Measurements from ENCODE around the gene GAB3.

GAB3 gene

GRCh38 chrX:154749856-154750255 is 1.0 kb downstream of the GAB3 start:
- DNase-seq (ENCODE audit: low read depth), result no peak

DNA sequence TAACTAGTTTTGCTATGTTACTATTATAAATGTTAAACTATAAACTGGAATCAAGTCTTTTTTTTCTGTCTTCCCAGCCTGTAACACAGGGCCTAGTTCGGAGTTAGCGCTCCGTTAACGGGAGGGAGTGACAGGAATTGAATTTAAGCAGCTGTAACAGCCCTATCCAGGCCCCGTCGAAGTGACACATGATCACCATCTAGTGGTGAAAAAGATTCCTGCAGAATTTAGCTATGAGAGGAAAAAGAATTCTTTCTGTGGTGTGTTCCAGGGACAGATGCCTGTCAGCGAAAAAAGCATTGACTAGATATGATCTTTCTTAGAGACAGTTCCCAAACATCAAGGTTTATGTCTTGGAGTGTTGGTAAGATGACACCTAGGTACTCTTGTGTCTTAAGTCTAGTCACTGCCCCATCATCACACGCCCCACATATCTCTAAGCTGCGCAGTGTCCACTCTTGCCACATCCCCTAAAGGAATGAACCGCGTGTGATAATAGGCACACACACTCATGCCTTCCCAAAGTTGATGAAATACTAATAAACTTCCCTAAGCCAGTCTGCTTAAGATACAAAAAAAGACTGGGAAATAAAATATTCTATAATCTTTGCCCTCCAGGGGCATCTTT is 2.1 kb downstream of the GAB3 start:
- no peak for DNase-seq (ENCODE audit: low read depth)

DNA sequence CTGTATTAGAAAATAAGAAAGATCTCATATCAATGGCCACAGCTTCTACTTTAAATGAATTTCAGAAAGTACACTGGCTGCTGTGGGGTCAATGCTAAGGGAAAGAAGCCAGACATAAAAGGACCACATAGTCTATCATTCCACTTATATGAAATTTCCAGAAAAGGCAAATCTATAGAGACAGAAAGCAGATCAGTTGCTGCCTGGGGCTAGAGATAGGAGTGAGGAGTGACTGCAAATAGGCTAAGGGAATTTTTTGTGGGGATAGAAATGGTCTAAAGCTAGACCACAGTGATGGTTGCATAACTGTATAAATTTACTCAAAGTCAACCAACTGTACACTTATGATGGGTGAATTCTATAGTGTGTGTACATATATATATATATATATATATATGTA is 8.3 kb downstream of the GAB3 start:
- no peak for DNase-seq (ENCODE audit: low read depth)

- DNase-seq (ENCODE audit: low read depth), result no peak
These were observed 10.9 kb downstream of the GAB3 start for GRCh38 chrX:154739952-154740465.

- DNase-seq (ENCODE audit: low read depth), result no peak
These were observed 12.7 kb downstream of the GAB3 start for GRCh38 chrX:154738011-154738738.

DNA sequence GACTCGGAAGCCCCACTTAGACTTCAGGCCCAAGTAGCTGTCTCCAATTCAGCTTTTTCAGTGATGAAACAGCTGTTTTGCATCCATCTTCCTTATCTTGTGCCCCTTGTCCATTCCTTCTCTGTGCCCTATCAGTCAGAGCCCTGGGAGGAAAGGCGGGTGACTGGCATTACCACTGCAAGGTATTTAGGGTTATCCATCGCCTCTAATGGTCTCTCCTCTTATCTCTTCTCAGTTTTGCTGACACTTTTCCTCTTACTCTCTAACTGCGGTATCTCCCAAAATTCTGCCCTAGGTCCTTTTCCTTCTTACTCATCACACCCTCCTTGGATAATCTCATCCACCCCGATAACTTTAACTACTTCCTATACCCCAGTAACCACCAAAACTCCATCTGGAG is 13.7 kb downstream of the GAB3 start:
- no peak for DNase-seq (ENCODE audit: low read depth)

GRCh38 chrX:154735695-154736393 is 15.0 kb downstream of the GAB3 start:
- no peak for DNase-seq (ENCODE audit: low read depth)

DNA sequence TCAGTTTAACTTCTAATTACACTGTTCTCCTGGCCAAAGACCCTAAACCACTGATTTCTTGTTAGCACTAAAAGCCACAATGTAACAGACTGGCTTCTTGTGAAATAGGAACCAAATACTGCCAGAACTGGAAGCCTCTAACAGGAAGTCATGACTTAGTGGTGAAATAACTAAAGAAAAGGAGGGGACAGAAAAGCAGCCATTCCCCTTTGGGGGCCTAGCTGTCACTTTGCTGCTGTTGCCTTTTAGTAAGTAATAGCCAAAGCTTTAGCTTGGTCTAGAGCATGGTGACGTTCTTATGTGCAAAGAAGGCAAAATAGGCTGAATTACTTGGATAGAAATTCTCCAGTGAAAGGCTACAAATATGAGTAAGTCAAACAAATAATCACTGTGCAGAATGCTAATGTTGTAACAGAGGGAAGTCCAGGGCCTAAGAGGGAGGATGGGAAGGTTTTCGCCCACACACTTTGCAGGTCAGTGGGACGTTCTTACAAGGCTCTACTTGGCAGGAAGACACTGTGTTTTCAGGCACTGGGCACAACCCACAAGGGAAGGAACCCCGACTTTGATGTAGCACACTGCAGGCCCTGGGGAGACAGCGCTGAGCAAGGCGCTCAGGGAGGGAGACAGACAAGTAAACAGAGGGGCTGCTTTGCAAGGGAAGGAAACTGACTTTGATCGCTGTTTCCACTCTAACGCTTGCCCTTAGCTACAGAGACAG is 16.7 kb downstream of the GAB3 start:
- no peak for DNase-seq (ENCODE audit: low read depth)

- no peak for DNase-seq (ENCODE audit: low read depth)
These were observed 17.8 kb downstream of the GAB3 start for GRCh38 chrX:154733066-154733425.

GRCh38 chrX:154732421-154733065 is 18.3 kb downstream of the GAB3 start:
- no peak for DNase-seq (ENCODE audit: low read depth)

GRCh38 chrX:154731881-154732280 is 19.0 kb downstream of the GAB3 start:
- DNase-seq (ENCODE audit: low read depth), result no peak

DNA sequence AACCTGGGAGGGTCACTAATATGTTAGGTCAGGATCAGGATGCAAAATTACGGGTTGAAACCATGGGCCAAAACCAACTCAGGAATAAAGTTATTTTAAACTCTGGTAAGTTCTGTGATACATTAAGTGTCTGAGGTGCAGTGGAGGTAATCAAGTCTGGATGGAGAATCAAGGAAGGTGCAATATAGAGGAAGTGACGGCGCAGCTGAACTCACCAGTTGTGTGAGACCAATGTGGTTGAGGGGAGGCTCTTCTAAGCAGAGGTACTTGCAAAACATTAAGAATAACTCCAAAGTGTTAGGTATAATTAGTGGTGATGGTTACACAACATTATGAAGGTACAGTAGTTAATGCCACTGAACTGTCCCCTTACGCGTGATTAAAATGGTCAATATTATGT is 19.7 kb downstream of the GAB3 start:
- no peak for DNase-seq (ENCODE audit: low read depth)

- DNase-seq (ENCODE audit: low read depth), result no peak
These were observed 20.5 kb downstream of the GAB3 start for GRCh38 chrX:154730253-154730891.

DNA sequence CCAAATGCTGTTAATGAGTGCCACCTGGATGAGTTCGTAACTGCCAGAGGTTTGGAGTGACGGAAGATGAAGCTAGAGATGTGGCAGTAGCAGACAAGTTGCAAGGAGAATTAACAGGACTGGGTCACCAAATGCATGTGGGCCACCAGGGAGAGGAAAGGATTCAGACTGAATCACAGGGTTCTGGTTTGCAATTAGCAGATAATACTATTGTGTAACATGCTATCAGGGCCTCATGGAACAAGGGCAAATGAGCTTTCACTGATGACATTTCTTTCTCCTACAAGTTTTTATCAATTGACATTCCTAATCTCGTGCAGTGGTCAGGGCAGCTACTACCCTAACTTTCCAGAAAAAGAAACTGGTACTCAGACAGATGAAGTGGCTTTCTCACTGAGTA is 21.4 kb downstream of the GAB3 start:
- no peak for DNase-seq (ENCODE audit: low read depth)

- DNase-seq (ENCODE audit: low read depth), result no peak
These were observed 22.3 kb downstream of the GAB3 start for GRCh38 chrX:154728431-154729190.

GRCh38 chrX:154727871-154728270 is 23.0 kb downstream of the GAB3 start:
- DNase-seq (ENCODE audit: low read depth), result no peak

DNA sequence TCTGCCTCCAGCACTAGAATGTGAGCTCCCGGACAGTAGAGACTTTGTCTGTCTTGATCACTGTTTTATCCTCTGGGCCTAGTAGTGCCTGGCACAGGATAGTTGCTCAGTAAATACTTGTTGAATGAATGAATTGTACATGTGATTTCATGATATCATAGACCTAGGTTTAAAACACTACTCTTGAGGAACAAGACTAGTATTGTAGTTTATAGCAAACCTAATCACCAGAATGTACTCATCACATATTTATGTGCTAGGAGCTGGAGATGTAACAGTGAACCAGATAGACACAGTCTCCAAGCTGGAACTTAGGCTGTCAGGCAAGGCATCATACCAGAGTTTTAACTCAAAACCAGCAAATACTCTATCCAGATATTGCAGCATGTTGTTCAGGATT is 23.5 kb downstream of the GAB3 start:
- no peak for DNase-seq (ENCODE audit: low read depth)

- DNase-seq (ENCODE audit: low read depth), result no peak
These were observed 25.7 kb downstream of the GAB3 start for GRCh38 chrX:154724993-154725756.

GRCh38 chrX:154721155-154721554 is 29.7 kb downstream of the GAB3 start:
- no peak for DNase-seq (ENCODE audit: low read depth)

DNA sequence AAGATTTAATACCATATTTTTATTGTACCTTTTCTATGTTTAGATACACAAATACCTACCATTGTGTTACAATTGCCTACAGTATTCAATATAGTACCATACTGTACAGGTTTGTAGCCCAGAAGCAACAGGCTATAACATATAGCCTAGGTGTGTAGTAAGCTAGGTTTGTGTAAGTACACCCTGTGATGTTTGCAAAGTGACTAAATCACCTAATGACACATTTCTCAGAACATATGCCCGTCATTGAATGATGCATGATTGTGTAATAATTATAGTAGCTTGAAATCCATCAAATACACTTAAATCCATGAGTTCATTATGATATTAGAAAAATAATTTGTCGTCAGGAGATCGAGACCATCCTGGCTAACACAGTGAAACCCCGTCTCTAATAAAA is 30.8 kb downstream of the GAB3 start:
- DNase-seq (ENCODE audit: low read depth), result no peak

Data from activated T-helper 9 cell treated with anti-CD3 and anti-CD28 coated beads, Interleukin-2, amount 50 U/mL, for 16 hours (primary cell).